Neuronal stem cell (in vitro differentiated cells): ENCODE results near the gene OR5C1.
"Not testable (repeated sequence)": the region's sequence is repeated elsewhere in the genome, so short reads cannot be mapped to it uniquely, and the experiment has no call there.

Experiments used
- DNase-seq: peaks from one replicate; pipeline ENCODE4 v3.0.0-alpha.2; 2013; ENCODE audit warnings: low spot score
- H2AFZ ChIP-seq: one replicate; pipeline ENCODE4 v1.6.1; 2013; ENCODE audit warnings: mild to moderate bottlenecking, low read length, inconsistent platforms
- H2AK5ac ChIP-seq: 2 replicates; pipeline ENCODE4 v1.6.1; 2013; ENCODE audit warnings: low read depth, mild to moderate bottlenecking, inconsistent platforms, low read length, moderate library complexity, mixed read lengths
- H2BK120ac ChIP-seq: 2 replicates; pipeline ENCODE4 v1.6.1; 2013; ENCODE audit warnings: low read depth, mild to moderate bottlenecking, inconsistent platforms, low read length, moderate library complexity, mixed read lengths
- H2BK12ac ChIP-seq: one replicate; pipeline ENCODE4 v1.6.1; 2013; ENCODE audit warnings: low read length, inconsistent platforms
- H2BK15ac ChIP-seq: 2 replicates; pipeline ENCODE4 v1.6.1; 2013; ENCODE audit warnings: mild to moderate bottlenecking, low read length, inconsistent platforms, mixed read lengths
- H2BK5ac ChIP-seq: one replicate; pipeline ENCODE4 v1.6.1; 2013; ENCODE audit warnings: inconsistent platforms, mild to moderate bottlenecking, low read length, moderate library complexity
- H3K14ac ChIP-seq: one replicate; pipeline ENCODE4 v1.6.1; 2013; ENCODE audit warnings: low read length, inconsistent platforms
- H3K18ac ChIP-seq: 2 replicates; pipeline ENCODE4 v1.6.1; 2013; ENCODE audit warnings: low read length, inconsistent platforms
- H3K23ac ChIP-seq: 2 replicates; pipeline ENCODE4 v1.6.1; 2013; ENCODE audit warnings: low read depth, mild to moderate bottlenecking, mixed read lengths, low read length, inconsistent platforms; ENCODE audit not compliant: poor library complexity
- H3K27ac ChIP-seq: replicated peaks from 3 replicates; pipeline ENCODE4 v1.5.1; 2013; ENCODE audit warnings: low read length, inconsistent platforms
- H3K27me3 ChIP-seq, 3 experiments: 2 replicates each; pipeline ENCODE4 v1.6.1; 2013; ENCODE audit warnings: low read length in 3 of 3, mild to moderate bottlenecking in 2 of 3, inconsistent platforms in 1 of 3, low read depth in 1 of 3, mixed read lengths in 1 of 3, moderate library complexity in 1 of 3; ENCODE audit not compliant: control insufficient read depth in 3 of 3, insufficient read depth in 3 of 3
- H3K36me3 ChIP-seq, 2 donors: replicated peaks in 1 of 2; 2 replicates each; pipeline ENCODE4 v1.6.1; 2013; ENCODE audit warnings: low read length in 2 of 2; ENCODE audit not compliant: control insufficient read depth in 2 of 2, insufficient read depth in 2 of 2
- H3K4ac ChIP-seq: 2 replicates; pipeline ENCODE4 v1.6.1; 2013; ENCODE audit warnings: inconsistent platforms, mild to moderate bottlenecking, low read length, moderate library complexity
- H3K4me1 ChIP-seq, 2 donors: 1 replicate in 1 of 2; 2 replicates in 1 of 2; pipeline ENCODE4 v1.6.1; 2013; ENCODE audit warnings: low read length in 2 of 2, low read depth in 1 of 2; ENCODE audit not compliant: control insufficient read depth in 2 of 2, insufficient read depth in 1 of 2
- H3K4me2 ChIP-seq: one replicate; pipeline ENCODE4 v1.6.1; 2013; ENCODE audit warnings: mild to moderate bottlenecking, low read length, inconsistent platforms; ENCODE audit not compliant: insufficient read depth, poor library complexity, severe bottlenecking
- H3K4me3 ChIP-seq, 2 donors: 2 replicates each; pipeline ENCODE4 v1.5.1; 2013; ENCODE audit warnings: low read length in 2 of 2, mild to moderate bottlenecking in 2 of 2, inconsistent platforms in 1 of 2, moderate library complexity in 1 of 2
- H3K79me1 ChIP-seq: one replicate; pipeline ENCODE4 v1.6.1; 2013; ENCODE audit warnings: low read depth, mild to moderate bottlenecking, inconsistent platforms, low read length, moderate library complexity
- H3K9ac ChIP-seq: one replicate; pipeline ENCODE4 v1.6.1; 2013; ENCODE audit warnings: mild to moderate bottlenecking, low read depth, low read length, inconsistent platforms; ENCODE audit not compliant: poor library complexity
- H3K9me3 ChIP-seq, 2 donors: replicated peaks in 1 of 2; 2 replicates each; pipeline versions ENCODE3 to v1.6.1; 2013; ENCODE audit warnings: low read length in 2 of 2, mild to moderate bottlenecking in 2 of 2, inconsistent platforms in 1 of 2, low read depth in 1 of 2, mixed read lengths in 1 of 2, moderate library complexity in 1 of 2; ENCODE audit not compliant: control insufficient read depth in 2 of 2, insufficient read depth in 1 of 2
- H4K8ac ChIP-seq: one replicate; pipeline ENCODE4 v1.6.1; 2013; ENCODE audit warnings: low read depth, mild to moderate bottlenecking, inconsistent platforms, low read length, moderate library complexity
- H4K91ac ChIP-seq: one replicate; pipeline ENCODE4 v1.6.1; 2013; ENCODE audit warnings: low read length, low read depth, mild to moderate bottlenecking, inconsistent platforms; ENCODE audit not compliant: poor library complexity
- WGBS, 2 donors: extraction: QIAGEN DNeasy Blood & Tissue Kit; methylation state at CpG; one replicate each; pipeline ENCODE4 v1.1.7; 2013; ENCODE audit warnings: missing lambda C conversion rate in 2 of 2, mixed read lengths in 1 of 2; ENCODE audit not compliant: insufficient read length in 2 of 2, insufficient replicate concordance in 1 of 2; ENCODE audit errors: extremely low coverage in 2 of 2; 5-methylcytosine and 5-hydroxymethylcytosine counted together

OR5C1 gene

DNA sequence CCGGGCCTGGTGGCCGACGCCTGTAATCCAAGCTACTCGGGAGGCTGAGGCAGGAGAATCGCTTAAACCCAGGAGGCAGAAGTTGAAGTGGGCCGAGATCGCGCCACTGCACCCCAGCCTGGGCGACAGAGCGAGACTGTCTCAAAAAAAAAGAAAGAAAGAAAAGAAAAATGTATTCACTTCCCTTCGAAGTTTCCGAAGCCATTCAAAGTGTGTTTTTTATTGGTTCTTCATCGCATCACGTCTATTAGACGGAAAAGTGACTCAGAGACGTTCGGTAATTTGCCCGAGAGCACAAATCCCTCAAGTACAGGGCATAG, 40.2 kb downstream of the OR5C1 start:
- no CpG with 5 or more reads among the region's 18 CpGs for WGBS, 2 donors
- H4K91ac ChIP-seq, DNase-seq, H3K27me3 ChIP-seq, H3K9me3 ChIP-seq, H2BK5ac ChIP-seq, H3K9ac ChIP-seq, H2AK5ac ChIP-seq, H3K18ac ChIP-seq, H2BK15ac ChIP-seq, H2BK120ac ChIP-seq, H3K4me1 ChIP-seq, H2BK12ac ChIP-seq, H3K14ac ChIP-seq, H3K79me1 ChIP-seq, H3K4ac ChIP-seq, H3K27ac ChIP-seq, H3K23ac ChIP-seq, H4K8ac ChIP-seq: not testable (repeated sequence)
- peak overlapping the region; percentile 70 to 73 for H3K4me3 ChIP-seq
- H3K36me3 ChIP-seq: peaks cover 11 to 27% of the 10 kb centered on the region in 2 donors
- peak overlapping the region; percentile 93 for H2AFZ ChIP-seq
- peak overlapping the region; percentile 42 for H3K4me2 ChIP-seq

DNA sequence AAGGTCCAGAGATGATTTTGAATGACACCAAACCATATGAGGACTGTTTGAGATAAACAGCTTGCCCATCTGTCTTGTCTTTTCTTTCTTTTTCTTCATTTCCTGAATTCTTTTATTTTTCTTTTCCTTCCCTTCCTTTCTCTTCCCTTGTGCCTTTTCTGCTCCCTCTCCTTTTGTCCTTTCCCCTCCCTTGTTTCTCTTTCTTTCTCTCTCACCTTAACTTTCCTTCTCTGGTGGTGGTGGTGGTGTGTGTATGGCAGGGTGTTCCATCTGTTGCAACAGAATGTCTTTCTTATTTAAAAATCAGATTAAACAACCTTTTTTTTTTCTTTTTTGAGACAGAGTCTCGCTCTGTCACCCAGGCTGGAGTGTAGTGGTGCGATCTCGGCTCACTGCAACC, 43.5 kb downstream of the OR5C1 start:
- H2AFZ ChIP-seq: no peak overlapping the region
- no peaks in the 10 kb centered on the region for H3K79me1 ChIP-seq
- H3K36me3 ChIP-seq: no peaks in the 10 kb centered on the region
- no peaks in the 10 kb centered on the region for H3K27me3 ChIP-seq
- H2AK5ac ChIP-seq: no peak overlapping the region
- H3K18ac ChIP-seq: no peak overlapping the region
- no peak overlapping the region for H3K14ac ChIP-seq
- H3K4ac ChIP-seq: no peak overlapping the region
- H3K4me3 ChIP-seq: no peak overlapping the region
- no peak overlapping the region for H2BK15ac ChIP-seq
- no peaks in the 10 kb centered on the region for H3K9me3 ChIP-seq
- no peak overlapping the region for H2BK12ac ChIP-seq
- no peak overlapping the region for H3K27ac ChIP-seq
- H3K23ac ChIP-seq: no peak overlapping the region
- no peak overlapping the region for H3K9ac ChIP-seq
- no peak overlapping the region for H3K4me2 ChIP-seq
- H4K91ac ChIP-seq: no peak overlapping the region
- peaks cover 0 to 1% of the 10 kb centered on the region in 2 donors for H3K4me1 ChIP-seq
- no peak overlapping the region for H2BK5ac ChIP-seq
- H4K8ac ChIP-seq: no peak overlapping the region
- no peak overlapping the region for H2BK120ac ChIP-seq
- no CpG with 5 or more reads among the region's 3 CpGs for WGBS, 2 donors
- no peak for DNase-seq

DNA sequence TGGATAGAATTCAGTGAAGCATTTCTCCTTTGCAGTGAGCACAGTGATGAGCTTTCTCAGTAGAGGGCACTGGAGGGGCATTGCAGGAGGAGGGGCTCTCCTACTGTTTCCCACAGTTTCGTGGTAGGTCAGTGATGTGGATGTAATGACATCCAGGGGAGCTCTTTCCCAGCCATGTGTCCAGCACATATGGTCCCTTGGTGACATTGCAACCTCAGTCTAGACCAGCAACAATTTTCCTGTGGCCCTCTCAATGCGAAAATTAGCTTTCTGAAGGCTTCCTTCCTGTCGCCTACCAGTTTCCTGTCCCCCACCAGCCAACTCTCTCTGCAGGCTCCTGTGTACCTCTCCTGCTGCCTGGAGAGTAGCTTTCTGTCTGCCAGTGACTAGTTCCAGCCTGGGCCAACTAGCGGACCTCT, 46.6 kb downstream of the OR5C1 start:
- Histone ChIP-seq H3K4me2 (peak overlapping the region; percentile 15), H3K14ac (no peak overlapping the region), H2BK120ac (no peak overlapping the region), H3K18ac (no peak overlapping the region), H2BK12ac (no peak overlapping the region), H3K27ac (no peak overlapping the region), H2BK15ac (no peak overlapping the region), H3K79me1 (no peaks in the 10 kb centered on the region), H3K4me3 (no peak overlapping the region), H2AFZ (peak overlapping the region; percentile 71), H3K36me3 (no peaks in the 10 kb centered on the region), H3K4me1 (peaks cover 0 to 1% of the 10 kb centered on the region in 2 donors), H4K91ac (no peak overlapping the region), H3K9ac (no peak overlapping the region), H2AK5ac (no peak overlapping the region), H3K4ac (no peak overlapping the region), H3K23ac (no peak overlapping the region), H3K9me3 (peaks cover 0 to 2% of the 10 kb centered on the region in 2 donors), H3K27me3 (no peaks in the 10 kb centered on the region), H2BK5ac (no peak overlapping the region), H4K8ac (no peak overlapping the region)
- DNase-seq: no peak
- no CpG with 5 or more reads among the region's 4 CpGs for WGBS, 2 donors

DNA sequence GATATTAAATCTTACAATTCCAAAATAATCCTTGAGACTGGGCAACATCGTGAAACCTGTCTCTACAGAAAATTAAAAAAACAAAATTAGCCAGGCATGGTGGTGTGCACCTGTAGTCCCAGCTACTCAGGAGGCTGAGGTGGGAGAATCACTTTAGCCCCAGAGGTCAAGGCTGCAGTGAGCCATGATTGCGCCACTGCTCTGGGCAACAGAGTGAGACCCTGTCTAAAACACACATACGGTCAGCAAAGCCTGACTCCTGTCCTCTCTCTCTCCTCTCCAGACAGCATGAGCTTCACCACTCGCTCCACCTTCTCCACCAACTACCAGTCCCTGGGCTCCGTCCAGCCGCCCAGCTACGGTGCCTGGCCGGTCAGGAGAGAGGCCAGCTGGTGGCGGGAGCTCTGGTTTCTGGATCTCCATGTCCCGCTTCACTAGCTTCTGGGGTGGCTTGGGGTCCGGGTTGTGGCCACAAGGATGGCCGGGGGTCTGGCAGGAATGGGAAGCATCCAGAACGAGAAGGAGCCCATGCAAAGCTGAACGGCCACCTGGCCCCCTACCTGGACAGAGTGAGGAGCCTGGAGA, 48.6 kb downstream of the OR5C1 start:
- H3K9ac ChIP-seq: no peak overlapping the region
- no peak overlapping the region for H2BK12ac ChIP-seq
- H2AFZ ChIP-seq: no peak overlapping the region
- no peaks in the 10 kb centered on the region for H3K27me3 ChIP-seq
- no peak overlapping the region for H2BK120ac ChIP-seq
- DNase-seq: no peak
- no peak overlapping the region for H3K4me2 ChIP-seq
- no peak overlapping the region for H3K4me3 ChIP-seq
- H3K9me3 ChIP-seq: peaks cover 0 to 4% of the 10 kb centered on the region in 2 donors
- H4K91ac ChIP-seq: no peak overlapping the region
- H3K79me1 ChIP-seq: no peaks in the 10 kb centered on the region
- peak overlapping the region; percentile 57 for H2AK5ac ChIP-seq
- no peak overlapping the region for H4K8ac ChIP-seq
- no peak overlapping the region for H3K23ac ChIP-seq
- no peak overlapping the region for H3K27ac ChIP-seq
- H2BK15ac ChIP-seq: no peak overlapping the region
- H3K18ac ChIP-seq: no peak overlapping the region
- no peak overlapping the region for H3K4ac ChIP-seq
- H3K4me1 ChIP-seq: peaks cover 0 to 1% of the 10 kb centered on the region in 2 donors
- no peak overlapping the region for H2BK5ac ChIP-seq
- H3K14ac ChIP-seq: no peak overlapping the region
- no peaks in the 10 kb centered on the region for H3K36me3 ChIP-seq
- no CpG with 5 or more reads among the region's 14 CpGs for WGBS, 2 donors
